T47D (cell line): Measurements from ENCODE around the gene CSK.
"Not testable (repeated sequence)": the region's sequence is repeated elsewhere in the genome, so short reads cannot be mapped to it uniquely, and the experiment has no call there.

Experiments used
- DNase-seq, 2 experiments: peaks; one replicate each; pipeline versions ENCODE4 v3.0.0 to v3.0.0-alpha.2; 2011 to 2012; ENCODE audit warnings: low read depth in 1 of 2, low spot score in 1 of 2
- JUND ChIP-seq: IDR thresholded peaks from 2 replicates; pipeline ENCODE4 v1.6.1; 2012; ENCODE audit warnings: low read depth
- in situ Hi-C: cut with HindIII; loops from 2 replicates; pipeline ENCODE4 v1.10.0; 2016; ENCODE audit warnings: low sequenced_read_pairs, low pct_unique_long_range_greater_than_20kb

CSK gene

DNA sequence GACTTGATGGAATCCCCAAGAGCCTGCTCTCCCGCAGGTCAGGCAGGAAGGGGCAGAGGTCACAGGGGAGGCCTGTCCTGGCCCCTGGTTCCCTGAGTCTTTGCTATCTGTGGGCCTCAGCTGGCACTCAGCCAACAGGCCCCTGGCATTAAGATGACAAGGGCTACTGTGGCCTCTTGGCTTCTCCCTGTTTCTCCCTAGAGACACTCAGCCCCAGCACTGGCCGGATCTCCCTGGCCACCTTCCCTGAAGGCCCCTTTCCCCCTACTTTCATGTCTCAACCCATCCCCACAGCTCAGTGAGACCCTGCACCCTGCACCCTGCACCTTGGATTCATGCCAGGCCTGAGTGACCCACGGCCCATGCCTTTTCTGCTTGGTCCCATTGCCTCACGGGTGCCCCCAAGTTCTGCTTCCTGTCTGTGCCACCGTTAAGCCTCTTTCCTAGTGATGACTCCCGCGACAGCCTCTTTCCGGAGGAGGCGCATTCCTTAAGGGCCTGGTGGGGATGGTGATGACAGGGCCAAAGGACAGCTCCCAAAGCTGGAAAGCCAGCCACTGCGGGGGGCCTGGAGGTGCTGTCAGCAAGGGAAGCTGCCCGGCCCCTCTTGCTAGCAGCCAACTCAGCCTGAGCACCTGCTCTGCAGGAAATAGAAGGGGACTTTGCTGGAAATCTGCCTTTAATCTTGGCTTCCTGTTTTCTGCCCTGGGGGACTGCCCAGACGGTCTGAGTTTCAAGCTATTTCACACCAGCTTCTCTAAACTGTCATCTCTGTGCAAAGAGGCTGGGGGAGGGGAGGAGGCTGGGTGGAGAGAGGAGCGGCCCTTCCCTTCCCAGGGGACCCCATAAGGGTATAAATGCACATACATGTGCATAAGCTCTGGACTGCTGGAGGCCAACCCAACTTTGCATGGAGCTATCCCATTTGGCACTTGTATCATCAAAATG lies 4.8 kb upstream of the CSK start:
- DNase-seq = no peak
- in situ Hi-C loops = no loop called here
- TF ChIP-seq JUND = no peak

GRCh38 chr15:74777769-74778598 lies 3.9 kb upstream of the CSK start:
- no peak for TF ChIP-seq JUND
- DNase-seq = no peak
- in situ Hi-C loops = no loop called here

DNA sequence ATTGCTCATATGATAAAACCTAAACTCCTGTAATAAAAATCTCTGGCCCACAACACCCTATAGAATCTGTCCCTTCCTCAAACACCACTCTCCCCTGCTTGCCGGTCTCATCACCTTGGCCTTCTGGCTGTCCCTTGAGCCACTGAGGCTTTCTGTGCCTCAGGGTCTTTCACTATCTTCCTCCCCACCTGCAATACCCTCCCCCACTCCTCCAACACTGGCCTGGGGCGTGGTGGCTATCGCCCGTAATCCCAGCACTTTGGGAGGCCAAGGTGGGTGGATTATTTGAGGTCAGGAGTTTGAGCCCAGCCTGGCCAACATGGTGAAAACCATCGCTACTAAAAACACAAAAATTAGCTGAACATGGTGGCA lies 3.3 kb upstream of the CSK start:
- in situ Hi-C loops = no loop called here
- DNase-seq = no peak
- no peak for TF ChIP-seq JUND

DNA sequence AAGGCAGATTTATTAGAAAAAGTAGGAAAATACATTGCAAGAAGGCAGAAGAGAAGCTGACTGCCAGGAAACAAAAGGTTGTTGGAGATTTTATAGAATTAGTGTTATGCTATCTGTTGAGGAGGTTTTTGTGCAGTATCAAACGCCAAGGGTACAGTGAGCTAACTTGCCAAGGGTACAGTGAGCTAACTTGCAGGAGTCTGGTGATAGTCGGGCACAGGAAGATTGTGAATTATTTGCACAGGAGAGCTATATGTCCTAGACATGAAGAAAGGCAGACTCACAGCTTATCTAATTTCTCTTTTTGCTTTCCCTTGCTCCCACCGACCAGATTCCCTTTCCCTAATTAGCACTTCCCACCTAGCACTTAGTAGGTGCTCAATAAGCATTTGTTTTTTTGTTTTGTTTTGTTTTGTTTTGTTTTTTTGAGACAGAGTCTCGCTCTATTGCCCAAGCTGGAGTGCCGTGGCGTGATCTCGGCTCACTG lies 2.7 kb upstream of the CSK start:
- no peak for DNase-seq
- no peak for TF ChIP-seq JUND
- in situ Hi-C loops = no loop called here

DNA sequence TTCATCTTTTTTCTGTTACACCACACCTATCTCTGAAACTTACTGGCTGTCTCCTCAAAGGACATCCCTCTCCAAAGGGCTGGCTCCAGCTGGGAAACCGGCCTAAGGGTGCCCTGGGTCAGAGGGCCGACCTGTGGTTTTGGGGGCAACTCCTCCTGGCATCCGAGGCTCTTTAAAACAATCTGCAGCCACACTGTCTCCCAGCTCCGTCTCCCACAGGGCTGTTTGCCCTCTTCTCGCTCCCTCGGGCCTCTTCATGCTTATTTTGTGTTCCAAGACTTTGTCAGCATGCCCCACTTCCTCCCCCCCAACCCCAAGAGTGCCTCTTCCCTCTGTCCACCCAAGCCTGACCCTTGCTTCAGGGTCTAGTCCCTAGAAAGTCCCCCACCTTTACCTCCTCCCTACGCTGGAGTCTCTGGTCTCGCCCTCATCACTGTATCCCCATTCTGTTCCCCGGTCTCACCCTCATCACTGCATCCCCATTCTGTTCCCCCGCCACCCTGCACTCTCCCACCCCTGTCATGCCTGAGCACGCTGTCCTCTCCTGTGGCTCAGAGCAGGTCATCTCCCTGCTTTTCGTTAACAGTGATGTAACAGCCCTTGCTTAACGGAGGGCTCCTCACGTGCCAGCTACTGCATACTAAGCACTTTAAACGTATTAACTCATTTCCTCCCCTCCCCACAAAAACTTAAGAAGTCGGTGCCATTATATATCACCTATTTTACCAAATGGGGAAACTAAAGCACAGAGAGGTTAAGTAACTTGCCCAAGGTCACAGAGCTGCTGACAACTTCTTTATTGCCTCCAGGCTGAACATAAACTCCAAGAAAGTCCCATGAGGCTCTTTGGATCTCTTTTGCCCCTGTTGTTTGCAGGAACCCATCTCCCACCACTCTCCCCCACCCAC lies 1.1 kb upstream of the CSK start:
- TF ChIP-seq JUND = no peak
- no peak for DNase-seq
- in situ Hi-C loops = no loop called here

GRCh38 chr15:74782259-74783071 lies 585 bp downstream of the CSK start:
- DNase-seq = no peak
- TF ChIP-seq JUND = no peak
- in situ Hi-C loops = no loop called here

GRCh38 chr15:74783072-74783807 lies 1.4 kb downstream of the CSK start:
- no peak for DNase-seq
- TF ChIP-seq JUND = no peak
- in situ Hi-C loops = no loop called here

GRCh38 chr15:74783808-74784175 lies 1.9 kb downstream of the CSK start:
- in situ Hi-C loops = no loop called here
- TF ChIP-seq JUND = no peak
- DNase-seq = no peak

GRCh38 chr15:74784426-74785193 lies 2.7 kb downstream of the CSK start:
- DNase-seq = no peak
- no peak for TF ChIP-seq JUND
- in situ Hi-C loops = no loop called here

- DNase-seq = no peak
- no peak for TF ChIP-seq JUND
- in situ Hi-C loops = no loop called here
Measured at GRCh38 chr15:74785194-74786032, 3.5 kb downstream of the CSK start.

DNA sequence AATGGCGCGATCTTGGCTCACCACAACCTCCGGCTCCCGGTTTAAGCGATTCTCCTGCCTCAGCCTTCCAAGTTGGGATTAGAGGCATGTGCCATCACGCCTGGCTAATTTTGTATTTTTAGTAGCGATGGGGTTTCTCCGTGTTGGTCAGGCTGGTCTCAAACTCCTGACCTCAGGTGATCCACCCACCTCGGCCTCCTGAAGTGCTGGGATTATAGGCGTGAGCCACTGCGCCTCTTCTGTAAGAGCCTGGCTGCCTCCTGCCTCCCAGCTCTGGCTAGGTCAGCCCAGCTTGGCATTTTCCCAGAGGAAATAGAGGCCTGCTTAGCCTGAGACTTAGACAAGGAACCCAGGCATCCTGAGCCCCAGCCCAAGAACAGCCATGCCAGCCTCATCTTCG lies 4.2 kb downstream of the CSK start:
- in situ Hi-C loops, DNase-seq: not testable (repeated sequence)
